WTC11 (cell line): ENCODE results near the gene B4GALNT2. TPM values are rescaled to one million over a fixed set of nuclear protein-coding genes. Genes with fewer than 3 reads are reported as not detected.
"Not testable (repeated sequence)": the region's sequence is repeated elsewhere in the genome, so short reads cannot be mapped to it uniquely, and the experiment has no call there.

ENCODE experiments used
- ATAC-seq: fragments of 200-7000 bp; cut with Tn5 transposase; 2 replicates; pipeline ENCODE4 v1.10.0; 2021; ENCODE audit warnings: mild to moderate bottlenecking, moderate library complexity
- CTCF ChIA-PET: fragments of 300-600 bp; sonication (Branson Sonifier 250); formaldehyde crosslinking; loops from one replicate; lab custom pipeline; 2021; ENCODE audit warnings: antibody characterized with exemption; lab: Charles Lee
- POLR2A ChIA-PET: fragments of 350-600 bp; sonication (Branson Sonifier 250); formaldehyde crosslinking; loops from one replicate; lab custom pipeline; 2021; ENCODE audit warnings: antibody characterized with exemption; lab: Charles Lee
- DNase-seq: peaks from one replicate; pipeline ENCODE4 v3.0.0; 2021; ENCODE audit warnings: low spot score
- H3K27ac Mint-ChIP-seq: 2 replicates; pipeline ENCODE4 v1.8.0; 2021; ENCODE audit warnings: mixed read lengths
- H3K27me3 Mint-ChIP-seq: 2 replicates; pipeline ENCODE4 v1.8.0; 2021; ENCODE audit warnings: low read depth, mild to moderate bottlenecking, moderate library complexity, mixed read lengths
- H3K36me3 Mint-ChIP-seq: 2 replicates; pipeline ENCODE4 v1.8.0; 2021; ENCODE audit warnings: mixed read lengths
- H3K4me1 Mint-ChIP-seq: 2 replicates; pipeline ENCODE4 v1.8.0; 2022; ENCODE audit warnings: mixed read lengths
- H3K4me3 Mint-ChIP-seq: 2 replicates; pipeline ENCODE4 v1.8.0; 2021; ENCODE audit warnings: mild to moderate bottlenecking, moderate library complexity, mixed read lengths
- H3K9me3 Mint-ChIP-seq: 2 replicates; pipeline ENCODE4 v1.8.0; 2021; ENCODE audit warnings: mixed read lengths
- ARID4B ChIP-seq: sonication (generic); formaldehyde crosslinking; IDR thresholded peaks from 2 replicates; pipeline ENCODE4 v1.8.0; 2023; ENCODE audit warnings: missing genetic modification reagents, mild to moderate bottlenecking, borderline replicate concordance
- FOXK1 ChIP-seq: sonication (generic); formaldehyde crosslinking; IDR thresholded peaks from 2 replicates; pipeline ENCODE4 v1.8.0; 2022; ENCODE audit warnings: mild to moderate bottlenecking, moderate library complexity, missing genetic modification reagents
- HMGA2 ChIP-seq: fragments of 250-450 bp; sonication (Bioruptor Pico); IDR thresholded peaks from 2 replicates; pipeline ENCODE4 v1.4.0; 2021; ENCODE audit warnings: mild to moderate bottlenecking, moderate library complexity
- JUN ChIP-seq: sonication (generic); formaldehyde crosslinking; IDR thresholded peaks from 2 replicates; pipeline ENCODE4 v1.8.0; 2023; ENCODE audit warnings: mild to moderate bottlenecking, missing genetic modification reagents
- MXD4 ChIP-seq: fragments of 250-450 bp; sonication (Bioruptor Pico); IDR thresholded peaks from 2 replicates; pipeline ENCODE4 v1.8.0; 2021; ENCODE audit warnings: mild to moderate bottlenecking, moderate library complexity, borderline replicate concordance
- MYBL2 ChIP-seq: sonication (generic); formaldehyde crosslinking; IDR thresholded peaks from 2 replicates; pipeline ENCODE4 v1.8.1; 2023; ENCODE audit warnings: mild to moderate bottlenecking, moderate library complexity, missing genetic modification reagents
- NFATC4 ChIP-seq: fragments of 250-450 bp; sonication (Bioruptor Pico); IDR thresholded peaks from 2 replicates; pipeline ENCODE4 v1.9.0; 2021; ENCODE audit warnings: mild to moderate bottlenecking
- NR3C1 ChIP-seq: sonication (generic); formaldehyde crosslinking; conservative IDR thresholded peaks from 2 replicates; pipeline ENCODE4 v1.8.1; 2023; ENCODE audit warnings: low read depth, mild to moderate bottlenecking, missing genetic modification reagents
- PRRX2 ChIP-seq: fragments of 250-450 bp; sonication (Bioruptor Pico); IDR thresholded peaks from 2 replicates; pipeline ENCODE4 v1.8.0; 2021; ENCODE audit warnings: mild to moderate bottlenecking
- ZNF138 ChIP-seq: sonication (generic); formaldehyde crosslinking; conservative IDR thresholded peaks from 2 replicates; pipeline ENCODE4 v1.8.1; 2022; ENCODE audit warnings: mild to moderate bottlenecking, moderate library complexity, missing genetic modification reagents
- ZNF263 ChIP-seq: sonication (generic); formaldehyde crosslinking; IDR thresholded peaks from 2 replicates; pipeline ENCODE4 v1.8.1; 2022; ENCODE audit warnings: low read depth, mild to moderate bottlenecking, moderate library complexity, missing genetic modification reagents
- ZNF416 ChIP-seq: fragments of 250-450 bp; sonication (Bioruptor Pico); IDR thresholded peaks from 2 replicates; pipeline ENCODE4 v1.9.0; 2021; ENCODE audit warnings: mild to moderate bottlenecking, inconsistent platforms
- total RNA-seq: library from RNA; stranded (reverse); gene quantifications from 3 replicates; pipeline ENCODE4 v1.2.3, GENCODE V29; 2021
- TF ChIP-seq, protein P1 (sequence below): sonication (generic); formaldehyde crosslinking; IDR thresholded peaks from 2 replicates; pipeline ENCODE4 v1.8.1; 2023; ENCODE audit warnings: mild to moderate bottlenecking, missing genetic modification reagents, borderline replicate concordance
- TF ChIP-seq, protein P2 (sequence below): sonication (generic); formaldehyde crosslinking; IDR thresholded peaks from 2 replicates; pipeline ENCODE4 v1.8.0; 2022; ENCODE audit warnings: mild to moderate bottlenecking, missing genetic modification reagents
- TF ChIP-seq, protein P3 (sequence below): sonication (generic); formaldehyde crosslinking; IDR thresholded peaks from 2 replicates; pipeline ENCODE4 v1.8.1; 2022; ENCODE audit warnings: missing genetic modification reagents, borderline replicate concordance

B4GALNT2 gene
- total RNA-seq, 1 experiment from 2014 or later: 0.04 TPM

DNA sequence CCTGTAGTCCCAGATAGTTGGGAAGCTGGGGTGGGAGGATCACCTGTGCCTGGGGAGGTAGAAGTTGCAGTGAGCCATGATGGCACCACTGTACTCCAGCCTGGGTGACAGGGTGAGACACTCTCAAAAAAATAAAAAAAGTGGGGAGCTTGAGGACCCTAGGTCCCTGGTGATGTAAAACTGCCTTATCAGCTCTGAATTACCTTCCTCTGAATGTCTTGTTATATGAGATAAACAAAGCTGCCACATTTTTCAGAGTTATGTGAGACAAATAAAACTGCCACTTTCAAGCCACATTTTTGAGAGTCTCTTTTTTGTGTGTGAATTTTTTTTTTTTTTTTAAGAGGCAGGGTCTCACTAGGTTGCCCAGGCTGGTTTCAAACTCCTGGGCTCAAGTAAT, 32.0 kb upstream of the B4GALNT2 start:
- Mint-ChIP-seq H3K4me1 (no peaks in the 10 kb centered on the region), H3K9me3 (no peaks in the 10 kb centered on the region), H3K27me3 (no peaks in the 10 kb centered on the region), H3K27ac (no peak overlapping the region), H3K36me3 (no peaks in the 10 kb centered on the region), H3K4me3 (no peak overlapping the region)
- TF ChIP-seq JUN (CRISPR knock-in tag) (no peak), ZNF416 (no peak), NFATC4 (CRISPR knock-in tag) (no peak), MYBL2 (CRISPR knock-in tag) (no peak), PRRX2 (no peak), NR3C1 (CRISPR knock-in tag) (no peak), FOXK1 (CRISPR knock-in tag) (no peak), ARID4B (no peak), ZNF138 (no peak), HMGA2 (CRISPR knock-in tag) (no peak)
- TF ChIP-seq, protein P1, sequence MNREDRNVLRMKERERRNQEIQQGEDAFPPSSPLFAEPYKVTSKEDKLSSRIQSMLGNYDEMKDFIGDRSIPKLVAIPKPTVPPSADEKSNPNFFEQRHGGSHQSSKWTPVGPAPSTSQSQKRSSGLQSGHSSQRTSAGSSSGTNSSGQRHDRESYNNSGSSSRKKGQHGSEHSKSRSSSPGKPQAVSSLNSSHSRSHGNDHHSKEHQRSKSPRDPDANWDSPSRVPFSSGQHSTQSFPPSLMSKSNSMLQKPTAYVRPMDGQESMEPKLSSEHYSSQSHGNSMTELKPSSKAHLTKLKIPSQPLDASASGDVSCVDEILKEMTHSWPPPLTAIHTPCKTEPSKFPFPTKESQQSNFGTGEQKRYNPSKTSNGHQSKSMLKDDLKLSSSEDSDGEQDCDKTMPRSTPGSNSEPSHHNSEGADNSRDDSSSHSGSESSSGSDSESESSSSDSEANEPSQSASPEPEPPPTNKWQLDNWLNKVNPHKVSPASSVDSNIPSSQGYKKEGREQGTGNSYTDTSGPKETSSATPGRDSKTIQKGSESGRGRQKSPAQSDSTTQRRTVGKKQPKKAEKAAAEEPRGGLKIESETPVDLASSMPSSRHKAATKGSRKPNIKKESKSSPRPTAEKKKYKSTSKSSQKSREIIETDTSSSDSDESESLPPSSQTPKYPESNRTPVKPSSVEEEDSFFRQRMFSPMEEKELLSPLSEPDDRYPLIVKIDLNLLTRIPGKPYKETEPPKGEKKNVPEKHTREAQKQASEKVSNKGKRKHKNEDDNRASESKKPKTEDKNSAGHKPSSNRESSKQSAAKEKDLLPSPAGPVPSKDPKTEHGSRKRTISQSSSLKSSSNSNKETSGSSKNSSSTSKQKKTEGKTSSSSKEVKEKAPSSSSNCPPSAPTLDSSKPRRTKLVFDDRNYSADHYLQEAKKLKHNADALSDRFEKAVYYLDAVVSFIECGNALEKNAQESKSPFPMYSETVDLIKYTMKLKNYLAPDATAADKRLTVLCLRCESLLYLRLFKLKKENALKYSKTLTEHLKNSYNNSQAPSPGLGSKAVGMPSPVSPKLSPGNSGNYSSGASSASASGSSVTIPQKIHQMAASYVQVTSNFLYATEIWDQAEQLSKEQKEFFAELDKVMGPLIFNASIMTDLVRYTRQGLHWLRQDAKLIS (CRISPR knock-in tag): no peak
- TF ChIP-seq, protein P2, sequence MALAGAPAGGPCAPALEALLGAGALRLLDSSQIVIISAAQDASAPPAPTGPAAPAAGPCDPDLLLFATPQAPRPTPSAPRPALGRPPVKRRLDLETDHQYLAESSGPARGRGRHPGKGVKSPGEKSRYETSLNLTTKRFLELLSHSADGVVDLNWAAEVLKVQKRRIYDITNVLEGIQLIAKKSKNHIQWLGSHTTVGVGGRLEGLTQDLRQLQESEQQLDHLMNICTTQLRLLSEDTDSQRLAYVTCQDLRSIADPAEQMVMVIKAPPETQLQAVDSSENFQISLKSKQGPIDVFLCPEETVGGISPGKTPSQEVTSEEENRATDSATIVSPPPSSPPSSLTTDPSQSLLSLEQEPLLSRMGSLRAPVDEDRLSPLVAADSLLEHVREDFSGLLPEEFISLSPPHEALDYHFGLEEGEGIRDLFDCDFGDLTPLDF (CRISPR knock-in tag): no peak
- POLR2A ChIA-PET: interaction anchor here (0.6 to 0.7 kb wide), 2 partner anchors 577 to 875 kb away, joined by 4 to 5 read pairs; no protein-coding TSS in a partner anchor
- CTCF ChIA-PET: interaction anchor here (0.6 kb wide), 1 partner anchor 196 kb away, joined by 3 read pairs; no protein-coding TSS in a partner anchor
- ATAC-seq (no peak), DNase-seq (no peak)

DNA sequence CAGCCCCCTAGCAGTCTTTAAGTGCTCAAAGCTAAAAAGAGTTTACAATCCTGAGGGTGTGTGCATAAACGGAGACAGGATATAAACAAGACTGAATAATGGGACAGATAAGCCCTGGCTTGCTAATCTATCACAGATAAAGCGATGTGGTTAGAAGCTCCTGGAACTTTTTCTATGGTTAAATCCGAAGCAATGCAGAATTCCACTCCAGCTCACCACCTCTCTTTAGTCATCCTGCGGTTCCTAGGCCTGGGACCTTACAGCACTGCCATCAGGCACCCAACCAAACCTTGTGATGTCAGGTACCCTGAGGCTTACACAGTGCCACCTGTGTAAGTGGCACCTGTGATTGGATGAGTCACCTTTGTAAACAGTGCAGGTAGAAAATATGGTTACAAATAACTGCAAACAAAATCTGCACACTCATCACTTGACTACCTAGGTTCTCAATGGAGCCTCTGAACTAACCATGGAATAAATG, 31.5 kb upstream of the B4GALNT2 start:
- H3K27ac Mint-ChIP-seq: no peak overlapping the region
- CTCF ChIA-PET: interaction anchor here (0.6 kb wide), 1 partner anchor 196 kb away, joined by 3 read pairs; no protein-coding TSS in a partner anchor

DNA sequence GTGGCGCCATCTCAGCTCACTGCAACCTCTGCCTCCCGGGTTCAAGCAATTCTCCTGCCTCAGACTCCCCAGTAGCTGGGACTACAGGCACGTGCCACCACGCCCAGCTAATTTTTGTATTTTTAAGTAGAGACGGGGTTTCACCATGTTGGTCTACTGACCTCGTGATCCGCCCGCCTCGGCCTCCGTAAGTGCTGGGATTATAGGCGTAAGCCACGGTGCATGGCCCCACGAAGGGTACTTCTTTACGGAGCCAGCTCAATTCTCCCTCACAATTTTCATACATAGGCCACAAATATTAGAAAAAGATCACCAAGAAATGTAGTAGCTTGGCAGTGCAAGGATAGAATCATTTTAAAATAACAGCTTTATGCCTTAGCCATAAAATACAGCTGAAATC, 29.2 kb upstream of the B4GALNT2 start:
- POLR2A ChIA-PET, H3K27ac Mint-ChIP-seq, H3K27me3 Mint-ChIP-seq, H3K36me3 Mint-ChIP-seq, H3K9me3 Mint-ChIP-seq, ATAC-seq, H3K4me3 Mint-ChIP-seq, DNase-seq: not testable (repeated sequence)
- H3K4me1 Mint-ChIP-seq: peaks cover 21% of the 10 kb centered on the region
- CTCF ChIA-PET: interaction anchor here (0.6 kb wide), 1 partner anchor 86 kb away, joined by 3 read pairs; no protein-coding TSS in a partner anchor

More for the DNA sequence above, 31.5 kb upstream of the B4GALNT2 start:
- TF ChIP-seq FOXK1 (CRISPR knock-in tag) (no peak), MXD4 (CRISPR knock-in tag) (no peak), JUN (CRISPR knock-in tag) (no peak), ZNF263 (CRISPR knock-in tag) (no peak), MYBL2 (CRISPR knock-in tag) (no peak)
- TF ChIP-seq, protein P3, sequence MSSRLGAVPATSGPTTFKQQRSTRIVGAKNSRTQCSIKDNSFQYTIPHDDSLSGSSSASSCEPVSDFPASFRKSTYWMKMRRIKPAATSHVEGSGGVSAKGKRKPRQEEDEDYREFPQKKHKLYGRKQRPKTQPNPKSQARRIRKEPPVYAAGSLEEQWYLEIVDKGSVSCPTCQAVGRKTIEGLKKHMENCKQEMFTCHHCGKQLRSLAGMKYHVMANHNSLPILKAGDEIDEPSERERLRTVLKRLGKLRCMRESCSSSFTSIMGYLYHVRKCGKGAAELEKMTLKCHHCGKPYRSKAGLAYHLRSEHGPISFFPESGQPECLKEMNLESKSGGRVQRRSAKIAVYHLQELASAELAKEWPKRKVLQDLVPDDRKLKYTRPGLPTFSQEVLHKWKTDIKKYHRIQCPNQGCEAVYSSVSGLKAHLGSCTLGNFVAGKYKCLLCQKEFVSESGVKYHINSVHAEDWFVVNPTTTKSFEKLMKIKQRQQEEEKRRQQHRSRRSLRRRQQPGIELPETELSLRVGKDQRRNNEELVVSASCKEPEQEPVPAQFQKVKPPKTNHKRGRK (CRISPR knock-in tag): no peak
- TF ChIP-seq, all 79 proteins: peak for 0
- H3K4me3 Mint-ChIP-seq: no peak overlapping the region
- no peaks in the 10 kb centered on the region for H3K36me3 Mint-ChIP-seq
- H3K27me3 Mint-ChIP-seq: no peaks in the 10 kb centered on the region
- peaks cover 2% of the 10 kb centered on the region for H3K4me1 Mint-ChIP-seq
- DNase-seq (no peak), ATAC-seq (no peak)
- H3K9me3 Mint-ChIP-seq: no peaks in the 10 kb centered on the region
- POLR2A ChIA-PET: interaction anchor here (0.6 kb wide), 1 partner anchor 576 kb away, joined by 5 read pairs; no protein-coding TSS in a partner anchor
